Neural progenitor cell (in vitro differentiated cells): ENCODE results near the gene MSI2. TPM values are rescaled to one million over a fixed set of nuclear protein-coding genes. Genes with fewer than 3 reads are reported as not detected.

Source experiments
- DNase-seq: peaks from one replicate; pipeline ENCODE4 v3.0.0-alpha.2; 2016; ENCODE audit warnings: low spot score
- H2AFZ ChIP-seq: fragments of 200-600 bp; sonication (generic); replicated peaks from 2 replicates; pipeline ENCODE4 v1.6.1; 2016; ENCODE audit warnings: antibody characterized with exemption
- H3F3A ChIP-seq: fragments of 200-600 bp; sonication (generic); 2 replicates; pipeline ENCODE4 v1.6.1; 2016; ENCODE audit warnings: antibody characterized with exemption, low read depth
- H3K27ac ChIP-seq: fragments of 200-600 bp; sonication (generic); 2 replicates; pipeline ENCODE4 v1.5.1; 2016; ENCODE audit warnings: mild to moderate bottlenecking
- H3K27me3 ChIP-seq: fragments of 200-600 bp; sonication (generic); 2 replicates; pipeline ENCODE4 v1.6.1; 2016; ENCODE audit warnings: mild to moderate bottlenecking, moderate library complexity
- H3K36me3 ChIP-seq: fragments of 200-600 bp; sonication (generic); 2 replicates; pipeline ENCODE4 v1.5.1; 2016
- H3K4me1 ChIP-seq: fragments of 200-600 bp; sonication (generic); 2 replicates; pipeline ENCODE4 v1.6.1; 2016; ENCODE audit warnings: mixed run types
- H3K4me2 ChIP-seq: fragments of 200-600 bp; sonication (generic); 2 replicates; pipeline ENCODE4 v1.6.1; 2016
- H3K4me3 ChIP-seq: fragments of 200-600 bp; sonication (generic); 2 replicates; pipeline ENCODE4 v1.5.1; 2016
- H3K79me2 ChIP-seq: fragments of 200-600 bp; sonication (generic); 2 replicates; pipeline ENCODE4 v1.6.1; 2016; ENCODE audit warnings: low read depth
- H3K9ac ChIP-seq: fragments of 200-600 bp; sonication (generic); 2 replicates; pipeline ENCODE4 v1.6.1; 2016
- H3K9me3 ChIP-seq: fragments of 200-600 bp; sonication (generic); 2 replicates; pipeline ENCODE4 v1.5.1; 2016; ENCODE audit warnings: low read depth
- H4K20me1 ChIP-seq: fragments of 200-600 bp; sonication (generic); 2 replicates; pipeline ENCODE4 v1.6.1; 2016; ENCODE audit warnings: low read depth
- H3K27ac Mint-ChIP-seq: 3 replicates; pipeline ENCODE4 v1.8.0; 2021; ENCODE audit warnings: mixed read lengths
- H3K27me3 Mint-ChIP-seq: 2 replicates; pipeline ENCODE4 v1.8.0; 2022; ENCODE audit warnings: low read depth, mild to moderate bottlenecking, inconsistent platforms, moderate library complexity, mixed read lengths; ENCODE audit not compliant: insufficient read depth
- H3K36me3 Mint-ChIP-seq: 3 replicates; pipeline ENCODE4 v1.8.0; 2021; ENCODE audit warnings: mixed read lengths
- H3K4me1 Mint-ChIP-seq: 3 replicates; pipeline ENCODE4 v1.8.0; 2021; ENCODE audit warnings: mixed read lengths
- H3K4me3 Mint-ChIP-seq: 3 replicates; pipeline ENCODE4 v1.8.0; 2021; ENCODE audit warnings: mild to moderate bottlenecking, moderate library complexity, mixed read lengths
- H3K9me3 Mint-ChIP-seq: 3 replicates; pipeline ENCODE4 v1.8.0; 2020; ENCODE audit warnings: mixed read lengths
- EZH2 ChIP-seq: fragments of 200-600 bp; sonication (generic); IDR thresholded peaks from 2 replicates; pipeline ENCODE4 v1.6.1; 2017; ENCODE audit warnings: antibody characterized with exemption, mild to moderate bottlenecking, moderate library complexity
- EZH2phosphoT487 ChIP-seq: fragments of 200-600 bp; sonication (generic); IDR thresholded peaks from 2 replicates; pipeline ENCODE4 v1.6.1; 2017; ENCODE audit warnings: antibody characterized with exemption
- total RNA-seq: library from RNA; depleted of rRNA; stranded (reverse); fragments of >200 nt; gene quantifications from 2 replicates; pipeline ENCODE4 v1.2.3, GENCODE V29; 2015; ENCODE audit warnings: low replicate concordance
- TF ChIP-seq, protein P1 (sequence below): fragments of 200-600 bp; sonication (generic); IDR thresholded peaks from 2 replicates; pipeline ENCODE4 v1.5.1; 2017; ENCODE audit warnings: antibody characterized with exemption, mild to moderate bottlenecking

Gene MSI2
- total RNA-seq, 1 donor from 2014 or later = 96.9 TPM

DNA sequence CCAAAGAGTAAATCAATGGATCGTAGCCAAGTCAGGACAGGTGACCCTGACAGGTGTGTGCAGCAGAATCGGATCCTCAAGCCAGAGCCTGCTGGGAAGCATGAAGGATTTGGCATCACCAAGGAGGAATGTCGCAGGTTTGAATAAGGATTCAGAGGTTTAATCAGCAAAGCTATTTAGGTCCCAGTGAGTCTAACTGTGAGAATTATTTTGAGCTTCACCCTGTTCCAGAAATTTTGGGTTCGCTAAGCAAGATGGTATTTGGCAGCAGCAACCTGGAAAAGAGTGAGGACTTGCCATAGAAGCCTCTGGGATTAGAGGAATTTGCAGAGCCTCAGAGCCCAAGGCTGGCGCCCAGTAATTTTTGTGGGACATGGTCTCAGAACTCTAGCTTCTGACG, 315.7 kb downstream of the MSI2 start:
- Mint-ChIP-seq H3K36me3 (peaks cover 43% of the 10 kb centered on the region), H3K9me3 (no peaks in the 10 kb centered on the region), H3K27ac (peak overlapping the region; percentile 74), H3K4me1 (peaks cover 67% of the 10 kb centered on the region), H3K27me3 (peaks cover 5% of the 10 kb centered on the region), H3K4me3 (no peak overlapping the region)
- Histone ChIP-seq H3K36me3 (no peaks in the 10 kb centered on the region), H3K9me3 (no peaks in the 10 kb centered on the region), H3K4me1 (peaks cover 52% of the 10 kb centered on the region), H2AFZ (no peak overlapping the region), H4K20me1 (peaks cover 42% of the 10 kb centered on the region), H3K4me3 (no peak overlapping the region), H3K27me3 (no peaks in the 10 kb centered on the region), H3K9ac (no peak overlapping the region), H3K4me2 (no peak overlapping the region), H3K79me2 (peaks cover 29% of the 10 kb centered on the region), H3K27ac (no peak overlapping the region), H3F3A (peaks cover 31% of the 10 kb centered on the region)
- no peak for TF ChIP-seq EZH2phosphoT487
- DNase-seq = no peak

DNA sequence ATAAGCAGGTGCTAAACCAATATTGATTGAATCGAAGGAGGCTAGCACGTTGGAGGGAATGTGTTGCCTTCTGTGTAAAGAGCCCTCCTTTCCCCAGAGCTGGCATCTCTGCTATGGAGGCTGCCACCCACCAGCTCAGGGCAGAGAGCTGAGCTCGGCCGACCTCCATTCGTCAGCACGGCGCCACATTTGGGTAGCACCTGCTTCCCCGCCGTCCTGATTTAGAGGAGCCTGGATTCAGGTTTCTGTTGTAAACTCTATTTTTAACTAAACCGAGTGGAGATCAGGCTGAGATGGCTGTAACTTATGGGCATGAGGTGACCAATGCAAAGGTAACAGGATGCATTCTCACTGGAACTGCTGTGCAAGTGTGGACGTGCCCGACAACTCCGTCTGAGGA, 316.3 kb downstream of the MSI2 start:
- H2AFZ ChIP-seq = no peak overlapping the region
- no peak overlapping the region for H3K4me2 ChIP-seq
- H3K4me3 ChIP-seq = no peak overlapping the region
- Mint-ChIP-seq H3K4me1 (peaks cover 71% of the 10 kb centered on the region), H3K27me3 (peaks cover 5% of the 10 kb centered on the region), H3K27ac (no peak overlapping the region), H3K36me3 (peaks cover 42% of the 10 kb centered on the region), H3K4me3 (no peak overlapping the region), H3K9me3 (no peaks in the 10 kb centered on the region)
- peaks cover 58% of the 10 kb centered on the region for H3K4me1 ChIP-seq
- no peaks in the 10 kb centered on the region for H3K9me3 ChIP-seq
- peaks cover 36% of the 10 kb centered on the region for H3F3A ChIP-seq
- H4K20me1 ChIP-seq = peaks cover 41% of the 10 kb centered on the region
- H3K36me3 ChIP-seq = no peaks in the 10 kb centered on the region
- no peak overlapping the region for H3K9ac ChIP-seq
- peaks cover 24% of the 10 kb centered on the region for H3K79me2 ChIP-seq
- no peak overlapping the region for H3K27ac ChIP-seq
- no peaks in the 10 kb centered on the region for H3K27me3 ChIP-seq
- DNase-seq = no peak
- TF ChIP-seq EZH2 (no peak), EZH2phosphoT487 (no peak)
- TF ChIP-seq, protein P1, sequence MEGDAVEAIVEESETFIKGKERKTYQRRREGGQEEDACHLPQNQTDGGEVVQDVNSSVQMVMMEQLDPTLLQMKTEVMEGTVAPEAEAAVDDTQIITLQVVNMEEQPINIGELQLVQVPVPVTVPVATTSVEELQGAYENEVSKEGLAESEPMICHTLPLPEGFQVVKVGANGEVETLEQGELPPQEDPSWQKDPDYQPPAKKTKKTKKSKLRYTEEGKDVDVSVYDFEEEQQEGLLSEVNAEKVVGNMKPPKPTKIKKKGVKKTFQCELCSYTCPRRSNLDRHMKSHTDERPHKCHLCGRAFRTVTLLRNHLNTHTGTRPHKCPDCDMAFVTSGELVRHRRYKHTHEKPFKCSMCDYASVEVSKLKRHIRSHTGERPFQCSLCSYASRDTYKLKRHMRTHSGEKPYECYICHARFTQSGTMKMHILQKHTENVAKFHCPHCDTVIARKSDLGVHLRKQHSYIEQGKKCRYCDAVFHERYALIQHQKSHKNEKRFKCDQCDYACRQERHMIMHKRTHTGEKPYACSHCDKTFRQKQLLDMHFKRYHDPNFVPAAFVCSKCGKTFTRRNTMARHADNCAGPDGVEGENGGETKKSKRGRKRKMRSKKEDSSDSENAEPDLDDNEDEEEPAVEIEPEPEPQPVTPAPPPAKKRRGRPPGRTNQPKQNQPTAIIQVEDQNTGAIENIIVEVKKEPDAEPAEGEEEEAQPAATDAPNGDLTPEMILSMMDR = no peak

DNA sequence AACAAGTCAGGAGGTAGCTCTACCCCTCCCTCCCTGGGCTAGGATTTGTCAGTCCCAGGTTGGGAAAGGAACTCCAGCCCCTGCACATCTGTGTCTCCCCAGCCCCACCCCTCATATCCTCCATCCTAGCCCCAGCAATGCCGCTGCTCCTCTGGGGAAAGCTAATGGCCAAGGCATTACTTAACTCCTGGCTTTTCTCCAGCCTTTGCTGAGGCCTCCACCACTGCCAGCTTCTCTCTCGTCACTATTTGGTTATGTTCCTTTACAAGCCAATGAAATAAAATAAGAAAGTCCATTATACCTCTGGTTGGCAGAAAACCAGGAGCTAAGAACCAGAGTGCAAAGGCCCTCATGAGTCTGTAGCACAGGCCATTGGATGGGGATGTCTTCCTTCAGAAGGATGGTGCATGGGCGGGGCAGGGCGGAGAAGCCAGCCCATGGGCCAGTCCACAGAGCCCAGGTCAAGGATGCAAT, 317.8 kb downstream of the MSI2 start:
- Mint-ChIP-seq H3K4me3 (no peak overlapping the region), H3K9me3 (no peaks in the 10 kb centered on the region), H3K4me1 (peaks cover 73% of the 10 kb centered on the region), H3K27me3 (peaks cover 5% of the 10 kb centered on the region), H3K27ac (no peak overlapping the region), H3K36me3 (peaks cover 31% of the 10 kb centered on the region)
- Histone ChIP-seq H2AFZ (no peak overlapping the region), H3K9ac (no peak overlapping the region), H3F3A (peaks cover 51% of the 10 kb centered on the region), H3K36me3 (no peaks in the 10 kb centered on the region), H3K27me3 (no peaks in the 10 kb centered on the region), H3K27ac (no peak overlapping the region), H3K4me1 (peaks cover 60% of the 10 kb centered on the region), H3K9me3 (no peaks in the 10 kb centered on the region), H4K20me1 (peaks cover 44% of the 10 kb centered on the region), H3K4me3 (no peak overlapping the region), H3K79me2 (peaks cover 22% of the 10 kb centered on the region), H3K4me2 (no peak overlapping the region)
- DNase-seq = no peak
- TF ChIP-seq EZH2phosphoT487 = no peak
- TF ChIP-seq, protein P1 = no peak
- no peak for TF ChIP-seq EZH2

DNA sequence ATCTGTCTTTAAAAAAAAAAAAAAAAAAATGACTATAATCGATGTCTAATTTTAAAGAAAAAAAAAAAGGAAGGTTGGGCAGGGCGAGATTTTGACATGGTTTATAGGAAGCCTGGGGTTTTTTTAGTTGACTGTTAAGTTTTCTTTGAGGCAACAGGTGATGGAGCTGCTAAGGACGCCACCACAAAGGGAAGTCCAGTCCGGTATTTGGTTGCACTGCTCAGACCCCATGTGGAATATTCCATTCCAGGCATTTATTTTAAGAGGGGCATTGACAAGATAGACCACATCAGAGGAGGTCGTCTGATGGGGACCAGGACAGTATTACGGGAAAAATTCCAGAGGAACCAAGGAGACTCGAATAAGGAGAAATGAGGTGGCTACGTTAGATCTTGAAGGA, 320.4 kb downstream of the MSI2 start:
- H3K27ac Mint-ChIP-seq = peak overlapping the region; percentile 91
- Histone ChIP-seq H3K27ac (peak overlapping the region; percentile 72), H3K79me2 (peaks cover 42% of the 10 kb centered on the region)

More for the DNA sequence above, 320.4 kb downstream of the MSI2 start:
- DNase-seq = no peak
- Histone ChIP-seq H3K9ac (no peak overlapping the region), H2AFZ (no peak overlapping the region), H3K27me3 (no peaks in the 10 kb centered on the region), H3K4me1 (peaks cover 55% of the 10 kb centered on the region), H3K4me2 (peak overlapping the region; percentile 77), H3K36me3 (no peaks in the 10 kb centered on the region), H3K4me3 (no peak overlapping the region), H3K9me3 (no peaks in the 10 kb centered on the region), H4K20me1 (peaks cover 44% of the 10 kb centered on the region), H3F3A (peaks cover 40% of the 10 kb centered on the region)
- TF ChIP-seq, protein P1 = no peak
- TF ChIP-seq EZH2 = no peak
- no peak for TF ChIP-seq EZH2phosphoT487
- H3K4me3 Mint-ChIP-seq = peak overlapping the region; percentile 67
- H3K9me3 Mint-ChIP-seq = no peaks in the 10 kb centered on the region
- peaks cover 73% of the 10 kb centered on the region for H3K4me1 Mint-ChIP-seq
- H3K27me3 Mint-ChIP-seq = peaks cover 5% of the 10 kb centered on the region
- H3K36me3 Mint-ChIP-seq = peaks cover 21% of the 10 kb centered on the region
